ENCODE data around the gene NDUFA11. TPM values are rescaled to one million over a fixed set of nuclear protein-coding genes. Genes with fewer than 3 reads are reported as not detected.

Gene NDUFA11
- total and polyA plus RNA-seq, 2 of the 4 experiments (the other 2 are of a cell fraction), result 375 to 1,276 TPM

DNA sequence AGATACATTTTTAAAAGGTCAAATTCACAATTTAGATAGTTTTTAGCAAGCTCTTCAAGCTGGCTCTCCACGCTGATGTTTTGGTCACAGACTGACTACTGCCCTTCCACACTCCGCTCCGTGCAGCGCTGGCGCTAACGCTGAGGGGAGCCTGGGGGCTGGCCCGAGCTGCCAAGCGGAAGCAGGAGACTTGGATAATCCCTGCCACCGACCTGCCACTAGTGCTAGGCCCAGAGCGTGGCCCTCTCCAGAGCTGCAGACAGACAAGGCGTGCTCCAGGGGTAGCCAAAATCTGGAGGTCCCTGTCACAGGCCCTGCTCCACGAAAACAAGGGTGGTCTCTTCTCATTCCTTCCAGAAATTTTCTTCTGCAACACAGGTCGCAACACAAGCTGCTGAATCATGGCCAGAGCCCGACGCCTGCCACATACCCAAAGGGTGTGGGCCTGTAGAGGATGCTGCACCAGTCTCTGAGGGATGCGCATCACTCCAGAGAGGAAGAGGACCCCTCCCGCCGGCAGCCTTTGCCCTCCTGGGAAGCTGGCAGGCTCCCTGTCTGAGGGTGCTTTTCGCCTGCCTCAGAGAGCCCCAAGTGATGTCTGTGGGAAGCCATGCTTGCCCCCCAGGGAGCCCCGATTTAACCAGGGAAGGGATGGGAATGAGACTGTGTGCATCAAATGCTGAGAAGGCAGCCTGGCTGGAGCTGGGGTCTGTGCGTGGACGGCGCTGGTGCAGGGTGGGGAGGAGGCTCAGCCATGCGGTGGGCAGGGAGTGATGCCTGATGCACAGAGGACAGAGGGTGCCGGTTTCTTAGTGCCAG is 32.1 kb upstream of the NDUFA11 start:
- ChIA-PET CTCF (interaction anchor here (1.0 to 2.2 kb wide), 2 partner anchors 32 to 132 kb away, joined by 5 to 11 read pairs; no protein-coding TSS in a partner anchor), POLR2A (ENCODE audit: unreplicated experiment) (no interaction called here)
- H3K9ac ChIP-seq (ENCODE audit: low read depth, low read length), result peak overlapping the region; percentile 66
- H3K4me3 ChIP-seq (ENCODE audit: insufficient read depth, low read depth, low read length), result no peak overlapping the region
- H2BK20ac ChIP-seq (ENCODE audit: low read depth, low read length), result peak overlapping the region; percentile 58; the same call in 1 of the 2 replicates
- H2BK5ac ChIP-seq (ENCODE audit: low read depth, low read length, poor library complexity, severe bottlenecking), result peak overlapping the region; percentile 74
- peak overlapping the region; percentile 74 to 77; a peak in 3 of 4 replicates for H4K8ac ChIP-seq (ENCODE audit: low read depth in 2 of 2, low read length in 2 of 2)
- H4K91ac ChIP-seq (ENCODE audit: insufficient read depth, low read depth, low read length), result peak overlapping the region; percentile 87
- H3K4me1 ChIP-seq (ENCODE audit: control insufficient read depth, insufficient read depth, low read length), result peaks cover 32% of the 10 kb centered on the region
- H3K27ac ChIP-seq (ENCODE audit: insufficient read depth, low read length), result peak overlapping the region; percentile 97
- dilution Hi-C loops (cut with HindIII; ENCODE audit: low sequenced_read_pairs, unreplicated experiment), result no loop called here
- DNase-seq, result peak; percentile 35
- H2AFZ ChIP-seq (replicated peaks; ENCODE audit: low read length, poor library complexity), result peak overlapping the region; percentile 8
- intact Hi-C loops (cut with micrococcal nuclease), result loop anchor here (1.0 to 2.0 kb wide), 2 partner anchors 27 to 31 kb away; partner anchors contain the start of gene VMAC
- peaks cover 41% of the 10 kb centered on the region for H3K9me1 ChIP-seq (ENCODE audit: insufficient read depth, low read length)
- H2AK9ac ChIP-seq (replicated peaks; ENCODE audit: low read depth, low read length, poor library complexity), result peak overlapping the region; percentile 79
- peaks cover 47% of the 10 kb centered on the region for H3K36me3 ChIP-seq (ENCODE audit: control insufficient read depth, insufficient read depth, low read length)
- TF ChIP-seq RCOR1 (IDR thresholded peaks at IDR 0.05; ENCODE audit: insufficient replicate concordance, low read length), result peak; percentile 5
- TF ChIP-seq, protein P1, sequence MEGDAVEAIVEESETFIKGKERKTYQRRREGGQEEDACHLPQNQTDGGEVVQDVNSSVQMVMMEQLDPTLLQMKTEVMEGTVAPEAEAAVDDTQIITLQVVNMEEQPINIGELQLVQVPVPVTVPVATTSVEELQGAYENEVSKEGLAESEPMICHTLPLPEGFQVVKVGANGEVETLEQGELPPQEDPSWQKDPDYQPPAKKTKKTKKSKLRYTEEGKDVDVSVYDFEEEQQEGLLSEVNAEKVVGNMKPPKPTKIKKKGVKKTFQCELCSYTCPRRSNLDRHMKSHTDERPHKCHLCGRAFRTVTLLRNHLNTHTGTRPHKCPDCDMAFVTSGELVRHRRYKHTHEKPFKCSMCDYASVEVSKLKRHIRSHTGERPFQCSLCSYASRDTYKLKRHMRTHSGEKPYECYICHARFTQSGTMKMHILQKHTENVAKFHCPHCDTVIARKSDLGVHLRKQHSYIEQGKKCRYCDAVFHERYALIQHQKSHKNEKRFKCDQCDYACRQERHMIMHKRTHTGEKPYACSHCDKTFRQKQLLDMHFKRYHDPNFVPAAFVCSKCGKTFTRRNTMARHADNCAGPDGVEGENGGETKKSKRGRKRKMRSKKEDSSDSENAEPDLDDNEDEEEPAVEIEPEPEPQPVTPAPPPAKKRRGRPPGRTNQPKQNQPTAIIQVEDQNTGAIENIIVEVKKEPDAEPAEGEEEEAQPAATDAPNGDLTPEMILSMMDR (conservative IDR thresholded peaks at IDR 0.05; ENCODE audit: low read depth, low read length), result no peak
- H3K23ac ChIP-seq (ENCODE audit: low read depth, low read length), result peak overlapping the region; percentile 92
- peak overlapping the region; percentile 92 for H2AK5ac ChIP-seq (ENCODE audit: low read depth, low read length)
- peak overlapping the region; percentile 68 for H3K56ac ChIP-seq (ENCODE audit: extremely low read depth, insufficient read depth, low read length)
- peak overlapping the region; percentile 82; the same call in 2 of the 3 replicates for H2BK15ac ChIP-seq (ENCODE audit: low read depth, low read length)
- H4K20me1 ChIP-seq (ENCODE audit: insufficient read depth, low read length), result peaks cover 34% of the 10 kb centered on the region
- H3K14ac ChIP-seq (replicated peaks; ENCODE audit: low read depth, low read length), result peak overlapping the region; percentile 44
- H3K18ac ChIP-seq (ENCODE audit: low read depth, low read length), result peak overlapping the region; percentile 64
- in situ Hi-C loops (cut with MboI; ENCODE audit: low sequenced_read_pairs), result no loop called here
- H3K79me1 ChIP-seq (ENCODE audit: low read depth in 1 of 2, low read length in 2 of 2), result peaks cover 39 to 82% of the 10 kb centered on the region in 2 experiments; a peak in 3 of 4 replicates
- 47% methylated on average over 5 of the region's 25 CpGs; no CpG with 5 or more reads in 1 of the 2 experiments for WGBS, 2 experiments (ENCODE audit: extremely low coverage in 2 of 2, insufficient read length in 1 of 2)
- H2BK120ac ChIP-seq (ENCODE audit: low read depth, low read length), result peak overlapping the region; percentile 84
- peak; percentile 67 for ATAC-seq (ENCODE audit: low read depth)
- peak overlapping the region; percentile 34 for H4K5ac ChIP-seq (ENCODE audit: low read depth, low read length)
- H3K4me2 ChIP-seq (ENCODE audit: low read depth, low read length), result peak overlapping the region; percentile 41
- H3K4ac ChIP-seq (ENCODE audit: low read depth, low read length), result peak overlapping the region; percentile 89
- no peaks in the 10 kb centered on the region for H3K9me3 ChIP-seq (ENCODE audit: control insufficient read depth, insufficient read depth, low read length)
- no TSS peak for BruUV-seq (replicated peaks)
- no peaks in the 10 kb centered on the region for H3K27me3 ChIP-seq (ENCODE audit: control insufficient read depth, insufficient read depth, low read length)
